ENCODE data around the gene HIF3A. TPM values are rescaled to one million over a fixed set of nuclear protein-coding genes. Genes with fewer than 3 reads are reported as not detected.
A peak's percentile ranks its signal among the peaks of the same experiment; 100 is the strongest.

The HIF3A gene
- total and polyA plus RNA-seq, 2 donors (not counting 3 experiments of a cell fraction or from before 2014, with no cell fraction given): 8.1 to 8.5 TPM

- ChIA-PET POLR2A (interaction anchor here (0.6 to 1.6 kb wide), 2 partner anchors 10 to 678 kb away, joined by 3 to 6 read pairs; no protein-coding TSS in a partner anchor), CTCF (interaction anchor here (1.5 to 5.9 kb wide), 6 partner anchors 10 to 73 kb away, joined by 4 to 119 read pairs (median 10); partner anchors contain the start of gene PPP5C)
- H2AFZ ChIP-seq (ENCODE audit: low read depth, low read length): no peak overlapping the region
- H4K20me1 ChIP-seq (replicated peaks; ENCODE audit: control insufficient read depth, extremely low read depth, insufficient read depth, low read length): no peaks in the 10 kb centered on the region
- no peaks in the 10 kb centered on the region for H3K36me3 ChIP-seq (ENCODE audit: control insufficient read depth in 2 of 2, extremely low read depth in 1 of 2, insufficient read depth in 2 of 2, low read length in 2 of 2)
- H3K79me2 ChIP-seq (ENCODE audit: control insufficient read depth, insufficient read depth, low read length): no peaks in the 10 kb centered on the region
- peaks cover 38% of the 10 kb centered on the region for H3K4me1 ChIP-seq (ENCODE audit: control insufficient read depth, extremely low read depth, insufficient read depth, low read length)
- H3K9me3 ChIP-seq (replicated peaks; ENCODE audit: control insufficient read depth, insufficient read depth, low read length): no peaks in the 10 kb centered on the region
- H3K27ac ChIP-seq (ENCODE audit: insufficient read depth, low read depth, low read length): no peak overlapping the region
- TF ChIP-seq POLR2A (IDR thresholded peaks at IDR 0.05; ENCODE audit: low read depth, low read length) (no peak), POLR2AphosphoS5 (IDR thresholded peaks at IDR 0.05; ENCODE audit: insufficient read depth, low read depth, low read length) (no peak), EZH2 (IDR thresholded peaks at IDR 0.05; ENCODE audit: borderline replicate concordance, low read depth, low read length, severe bottlenecking) (no peak), JUN (IDR thresholded peaks at IDR 0.05; ENCODE audit: borderline replicate concordance, insufficient read depth, insufficient read length, low read depth) (no peak), MYC (IDR thresholded peaks at IDR 0.05; ENCODE audit: low read depth, low read length) (no peak), CTCF (IDR thresholded peaks at IDR 0.05; ENCODE audit: extremely low read depth in 1 of 2, insufficient read depth in 1 of 2, low read depth in 1 of 2, low read length in 2 of 2) (no peak), FOS (IDR thresholded peaks at IDR 0.05; ENCODE audit: borderline replicate concordance, insufficient read depth, low read length) (no peak), MAX (IDR thresholded peaks at IDR 0.05; ENCODE audit: insufficient read depth, insufficient read length) (no peak), GATA2 (IDR thresholded peaks at IDR 0.05; ENCODE audit: insufficient read depth, insufficient read length, low read depth, low read length) (no peak)
- no peak for DNase-seq (ENCODE audit: low read depth, low spot score)
- BruUV-seq (replicated peaks): no TSS peak
- no peak overlapping the region for H3K4me2 ChIP-seq (ENCODE audit: insufficient read depth, low read length)
- peaks cover 0 to 13% of the 10 kb centered on the region in 2 experiments for H3K27me3 ChIP-seq (ENCODE audit: control insufficient read depth in 2 of 2, insufficient read depth in 2 of 2, low read length in 2 of 2)
- dilution Hi-C loops (cut with MboI; ENCODE audit: extremely low pct_ligation_motif_present, low sequenced_read_pairs) (no loop called here), intact Hi-C loops (cut with micrococcal nuclease) (loop anchor here (1.0 to 2.0 kb wide), 3 partner anchors 10 to 48 kb away; partner anchors contain the start of gene PPP5C)
- no peaks in the 10 kb centered on the region for H3K9me1 ChIP-seq (replicated peaks; ENCODE audit: control insufficient read depth, extremely low read depth, insufficient read depth, low read length)
- no peak overlapping the region for H3K4me3 ChIP-seq (replicated peaks in 1 of 3; ENCODE audit: insufficient read depth in 1 of 3, low read depth in 1 of 3, low read length in 3 of 3)
- peak; percentile 62 for FAIRE-seq
- H3K9ac ChIP-seq (replicated peaks; ENCODE audit: extremely low read depth, insufficient read depth, low read length): no peak overlapping the region
These were observed 2.9 kb downstream of the HIF3A start for GRCh38 chr19:46299695-46300094.
